Stimulated activated CD4-positive, alpha-beta T cell treated with anti-CD3 and anti-CD28 coated beads, Interleukin-2, amount 100 ng/mL, for 24 hours (primary cell): ENCODE results near the gene ELMO1.

Experiments used
- DNase-seq, 2 donors: peaks; one replicate each; pipeline ENCODE4 v3.0.0-alpha.2; 2020

ELMO1 gene

GRCh38 chr7:37429435-37429791 lies 19.3 kb downstream of the ELMO1 start:
- DNase-seq: no peak

GRCh38 chr7:37428681-37429434 lies 19.8 kb downstream of the ELMO1 start:
- no peak for DNase-seq

- no peak for DNase-seq
Measured at GRCh38 chr7:37427276-37427940, 21.3 kb downstream of the ELMO1 start.

DNA sequence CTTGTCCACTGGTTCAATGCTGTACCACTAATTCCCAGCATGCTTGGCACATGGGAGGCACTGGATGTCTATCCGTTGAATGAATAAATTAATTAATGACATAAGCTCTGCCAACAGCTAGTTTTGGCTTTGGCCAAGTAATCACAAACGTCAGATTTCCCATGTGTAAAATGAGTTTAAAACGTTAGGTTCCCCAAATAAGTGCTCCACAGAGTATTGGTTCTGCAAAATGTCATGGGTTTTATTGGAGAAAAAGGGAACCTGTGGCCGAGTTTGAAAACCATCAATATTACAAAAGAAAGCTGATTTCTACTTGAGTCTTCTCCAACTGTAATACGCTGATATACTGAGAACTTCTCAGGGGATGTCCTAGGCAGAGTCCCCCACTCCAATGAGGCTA lies 23.2 kb downstream of the ELMO1 start:
- no peak for DNase-seq

DNA sequence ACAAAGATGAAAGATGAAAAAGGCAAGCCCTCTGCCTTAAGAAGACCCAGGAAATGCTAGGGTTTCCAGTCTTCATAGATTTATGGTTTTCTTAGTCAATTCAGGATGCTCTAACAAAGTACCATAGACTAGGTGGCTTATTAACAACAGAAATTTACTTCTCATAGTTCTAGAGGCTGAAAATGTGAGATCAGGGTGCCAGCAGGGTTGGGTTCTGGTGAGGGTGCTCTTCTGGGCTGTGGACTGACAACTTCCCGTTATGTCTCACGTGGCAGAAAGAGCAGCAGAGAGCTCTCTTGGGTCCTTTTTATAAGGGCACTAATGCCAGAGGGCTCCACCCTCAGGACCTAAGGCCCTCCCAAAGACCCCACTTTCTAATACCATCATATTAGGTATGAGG lies 23.7 kb downstream of the ELMO1 start:
- no peak for DNase-seq

DNA sequence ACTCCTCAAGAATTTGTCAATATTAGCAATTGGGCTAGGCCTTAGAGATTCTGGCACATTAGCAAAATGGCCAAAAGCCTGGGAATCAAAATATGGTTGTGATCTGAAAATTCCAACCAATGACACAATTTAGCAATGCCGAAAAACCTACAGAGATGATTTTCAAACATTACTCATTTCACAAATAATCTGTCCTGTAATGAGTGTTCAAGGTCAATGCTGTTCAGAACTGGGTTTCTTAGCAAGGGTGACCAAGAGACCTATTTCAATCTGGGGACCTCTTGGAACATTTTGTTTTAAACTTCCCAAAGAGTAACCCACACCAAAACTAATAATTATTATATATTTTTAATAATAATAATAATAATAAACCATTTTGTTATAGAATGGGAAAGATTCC lies 24.1 kb downstream of the ELMO1 start:
- DNase-seq: no peak

GRCh38 chr7:37421861-37422500 lies 26.7 kb downstream of the ELMO1 start:
- DNase-seq: no peak

DNA sequence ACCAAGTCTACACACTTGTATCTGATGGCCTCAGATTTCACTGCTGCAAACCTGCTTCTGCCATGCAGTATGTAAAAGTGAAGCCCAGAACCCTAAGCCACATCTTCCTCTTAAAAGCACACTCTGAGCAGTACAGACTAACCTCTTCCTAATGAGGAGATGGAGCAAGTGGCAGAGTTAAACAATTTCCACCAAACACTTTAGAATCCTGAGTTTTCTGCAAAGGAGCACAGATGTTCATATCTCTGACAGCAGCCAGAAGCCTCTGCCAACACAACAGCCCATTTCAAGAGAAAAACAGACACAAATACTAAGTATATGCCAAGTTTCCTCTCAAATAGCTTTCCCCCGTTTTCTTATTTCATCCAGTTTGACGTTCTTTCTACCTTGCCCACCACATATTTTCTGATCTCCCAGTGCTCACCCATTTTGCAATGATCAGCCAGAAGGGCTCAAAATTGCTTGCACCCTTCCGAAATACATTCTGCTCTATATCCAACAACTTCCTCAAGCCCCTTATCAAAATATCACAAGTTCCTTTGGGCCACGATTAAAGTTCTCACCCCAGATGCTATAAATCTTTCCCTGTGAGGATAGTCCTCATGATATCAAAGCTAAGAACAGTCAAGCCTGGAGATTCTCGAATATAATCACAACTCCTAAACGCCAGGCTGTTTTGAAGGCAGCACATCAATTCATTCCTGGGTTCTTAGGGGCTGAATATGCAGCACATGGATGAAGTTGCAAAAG lies 27.5 kb downstream of the ELMO1 start:
- no peak for DNase-seq

DNA sequence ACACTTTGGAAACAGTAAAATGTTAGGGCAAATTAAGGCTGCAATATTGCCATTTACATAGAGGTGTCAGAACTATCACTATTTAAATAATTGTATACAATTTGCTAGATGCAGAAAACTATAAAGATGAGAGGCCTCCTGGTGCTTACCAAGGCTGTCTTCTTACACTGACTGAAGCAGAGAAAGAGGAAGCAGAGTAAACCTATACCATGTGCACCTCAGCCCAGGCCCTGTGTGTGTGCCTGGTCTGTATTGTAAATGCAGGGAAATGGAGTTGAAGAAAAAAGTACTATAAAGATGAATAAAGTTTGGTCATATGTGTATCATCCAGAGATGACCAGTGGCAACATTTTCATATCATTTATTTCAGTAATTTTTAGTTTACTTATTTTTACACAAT lies 29.2 kb downstream of the ELMO1 start:
- DNase-seq: no peak

GRCh38 chr7:37418381-37418780 lies 30.3 kb downstream of the ELMO1 start:
- DNase-seq: no peak

- no peak for DNase-seq
Measured at GRCh38 chr7:37417107-37417474, 31.6 kb downstream of the ELMO1 start.

- DNase-seq: no peak
Measured at GRCh38 chr7:37416378-37417106, 32.1 kb downstream of the ELMO1 start.

DNA sequence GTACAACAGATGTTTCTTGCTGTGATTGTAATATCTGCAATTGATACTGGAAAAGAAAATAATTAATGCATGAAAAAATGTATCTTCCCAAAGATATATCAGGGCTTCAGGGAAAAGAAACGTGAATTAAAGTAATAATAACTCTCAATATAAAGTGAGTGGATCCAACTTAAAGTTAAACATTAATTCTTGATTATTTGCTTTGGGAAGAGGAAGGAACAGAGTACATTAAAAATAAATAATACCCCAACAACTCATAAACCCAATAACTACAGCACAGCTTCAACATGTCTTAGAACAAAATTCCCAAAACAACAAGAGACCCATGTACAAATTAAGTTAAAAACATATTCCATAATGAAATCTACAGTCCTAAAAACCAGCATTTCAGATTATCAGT lies 33.0 kb downstream of the ELMO1 start:
- no peak for DNase-seq

DNA sequence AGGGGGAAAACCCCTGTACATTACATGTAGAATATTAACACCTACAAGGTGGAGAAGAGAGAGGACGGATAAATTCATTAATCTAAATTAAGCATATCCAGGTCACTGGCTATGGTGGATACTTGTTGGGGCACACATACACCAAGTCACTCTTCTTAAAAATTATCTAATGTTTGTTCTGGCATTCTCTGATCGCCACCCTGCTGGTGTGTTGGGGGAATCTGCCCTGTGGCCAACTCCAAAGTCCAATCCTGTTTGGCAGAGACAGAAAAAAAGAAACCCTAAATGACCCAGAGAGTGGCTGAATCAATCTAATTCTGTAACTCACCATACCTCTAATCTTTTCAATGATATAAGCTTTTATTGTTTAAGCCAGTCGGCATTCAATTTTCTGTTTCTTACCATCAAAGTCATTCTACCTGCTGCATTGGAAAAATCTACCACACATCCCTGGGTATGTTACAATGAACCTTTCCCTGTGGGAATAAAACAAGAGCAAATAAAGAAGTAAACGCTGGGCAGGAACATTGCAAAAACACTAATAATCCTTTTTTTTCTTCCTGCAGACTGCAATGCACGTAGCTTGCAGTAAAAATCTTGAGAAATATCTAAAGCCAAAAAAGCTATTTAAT lies 34.2 kb downstream of the ELMO1 start:
- no peak for DNase-seq

- peak; percentile 49 to 63 for DNase-seq
Measured at GRCh38 chr7:37411444-37412034, 37.1 kb downstream of the ELMO1 start.

- DNase-seq: no peak
Measured at GRCh38 chr7:37410305-37411229, 38.1 kb downstream of the ELMO1 start.

GRCh38 chr7:37409461-37409860 lies 39.2 kb downstream of the ELMO1 start:
- DNase-seq: no peak

DNA sequence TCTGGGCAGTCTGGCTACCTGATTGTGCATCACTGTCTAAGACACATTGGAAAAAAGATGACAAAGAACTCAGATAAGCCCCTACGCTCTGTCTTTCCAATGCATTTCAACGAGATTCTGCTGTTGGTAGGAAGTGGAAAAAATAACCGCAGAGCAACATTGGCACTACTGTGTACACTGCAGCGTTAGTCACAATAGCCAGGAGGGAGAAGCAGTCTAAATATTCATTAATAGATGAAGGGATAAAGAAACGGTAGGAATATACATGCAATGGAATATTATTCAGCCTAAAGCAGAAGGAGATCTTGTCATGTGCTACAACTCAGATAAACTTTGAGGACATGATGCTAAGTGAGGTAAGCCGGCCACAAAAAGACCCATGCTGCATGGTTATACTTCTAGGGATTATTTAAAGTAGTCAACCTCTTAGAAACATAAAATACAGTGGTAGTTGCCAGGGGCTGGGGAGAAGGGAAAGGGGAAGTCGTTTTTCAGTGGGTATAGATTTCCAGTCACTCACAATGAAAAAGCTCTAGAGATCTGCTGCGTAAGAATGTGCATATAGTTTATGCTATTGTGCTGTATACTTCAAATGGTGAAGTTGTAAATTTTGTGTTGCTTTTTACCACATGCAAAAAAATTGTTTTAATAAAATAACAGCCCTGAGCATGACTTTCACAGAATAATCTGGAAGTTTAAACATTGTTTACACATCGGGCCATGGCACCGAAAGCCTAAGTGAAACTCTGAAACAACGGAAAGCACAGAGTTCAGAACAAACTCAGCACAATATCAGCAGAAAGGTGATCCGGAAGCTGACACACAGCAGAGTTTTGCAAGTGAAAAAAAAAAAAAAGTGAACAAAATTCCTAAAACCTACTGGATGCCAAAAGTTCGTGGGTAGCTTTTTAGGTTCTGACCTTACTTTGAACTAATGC lies 40.1 kb downstream of the ELMO1 start:
- peak in 1 of 2 donors; percentile 27 for DNase-seq

GRCh38 chr7:37405603-37406122 lies 43.0 kb downstream of the ELMO1 start:
- no peak for DNase-seq
